ENCODE data around the gene SLC39A11. TPM values are rescaled to one million over a fixed set of nuclear protein-coding genes. Genes with fewer than 3 reads are reported as not detected.

The SLC39A11 gene
- total RNA-seq, 1 experiment from 2014 or later, result 46.4 TPM

- no peak overlapping the region for H2AFZ ChIP-seq (ENCODE audit: low read depth, low read length, poor library complexity, severe bottlenecking)
- H3K4me2 ChIP-seq (ENCODE audit: low read length), result peak overlapping the region; percentile 73
- ATAC-seq, result peak; percentile 6
- peak overlapping the region; percentile 2 to 30; a peak in 3 of 4 replicates for H3K4me3 ChIP-seq (replicated peaks in 1 of 2; ENCODE audit: low read depth in 1 of 2, low read length in 2 of 2)
- peaks cover 59 to 80% of the 10 kb centered on the region in 2 experiments for H3K4me1 ChIP-seq (ENCODE audit: control insufficient read depth in 1 of 2, insufficient read depth in 2 of 2, low read length in 2 of 2)
- TSS peak; percentile 84 for BruUV-seq (replicated peaks)
- H4K20me1 ChIP-seq (ENCODE audit: insufficient read depth), result no peaks in the 10 kb centered on the region
- peak overlapping the region; percentile 87 for H3K27ac ChIP-seq (ENCODE audit: low read depth, low read length)
- no peak for TF ChIP-seq SRF (IDR thresholded peaks at IDR 0.05; ENCODE audit: low read depth)
- no peak for TF ChIP-seq ZFX (IDR thresholded peaks at IDR 0.05)
- TF ChIP-seq EGR1 (IDR thresholded peaks at IDR 0.05; ENCODE audit: low read depth), result no peak
- TF ChIP-seq TCF7L2 (IDR thresholded peaks at IDR 0.05; ENCODE audit: borderline replicate concordance, extremely low read depth, insufficient read depth, insufficient read length), result no peak
- no peak for TF ChIP-seq ZBTB33 (IDR thresholded peaks at IDR 0.05; ENCODE audit: extremely low read depth, insufficient replicate concordance, low read length)
- no peak for TF ChIP-seq SIN3A (IDR thresholded peaks at IDR 0.05; ENCODE audit: low read depth)
- TF ChIP-seq FOSL1 (IDR thresholded peaks at IDR 0.05; ENCODE audit: low read depth), result no peak
- no peak for TF ChIP-seq CBX3 (IDR thresholded peaks at IDR 0.05; ENCODE audit: low read depth)
- no peak for TF ChIP-seq MAX (IDR thresholded peaks at IDR 0.05)
- no peak for TF ChIP-seq ELF1 (IDR thresholded peaks at IDR 0.05; ENCODE audit: borderline replicate concordance, low read depth)
- no peak for TF ChIP-seq YY1 (IDR thresholded peaks at IDR 0.05; ENCODE audit: extremely low read depth, insufficient replicate concordance, low read depth, low read length)
- TF ChIP-seq ZNF274 (IDR thresholded peaks at IDR 0.05; ENCODE audit: low read depth, low read length), result no peak
- no peak for TF ChIP-seq EZH2 (IDR thresholded peaks at IDR 0.05)
- no peak for TF ChIP-seq JUND (IDR thresholded peaks at IDR 0.05)
- no peak for TF ChIP-seq RAD21 (IDR thresholded peaks at IDR 0.05; ENCODE audit: low read depth)
- TF ChIP-seq POLR2AphosphoS5 (IDR thresholded peaks at IDR 0.05; ENCODE audit: low read depth, low read length), result no peak
- no peaks in the 10 kb centered on the region for H3K9me2 ChIP-seq (ENCODE audit: insufficient read depth)
- DNase-seq (ENCODE audit: low read depth, low spot score), result no peak
- intact Hi-C loops (cut with micrococcal nuclease), result loop anchor here (5.0 kb wide), 1 partner anchor 92 kb away; no protein-coding TSS in a partner anchor
- no peaks in the 10 kb centered on the region for H3K79me2 ChIP-seq (ENCODE audit: insufficient read depth, low read length)
- POLR2A ChIA-PET, result interaction anchor here (0.6 to 4.5 kb wide), 7 partner anchors 20 to 96 kb away, joined by 3 to 33 read pairs (median 7); no protein-coding TSS in a partner anchor
- no peaks in the 10 kb centered on the region for H3K36me3 ChIP-seq (ENCODE audit: control insufficient read depth in 1 of 2, insufficient read depth in 2 of 2, low read length in 2 of 2)
- CTCF ChIA-PET, result interaction anchor here (1.4 to 4.6 kb wide), 4 partner anchors 13 to 128 kb away, joined by 4 to 34 read pairs (median 5); no protein-coding TSS in a partner anchor
- RAD21 ChIA-PET (ENCODE audit: low non-redundant PET in 1 of 2, low total read pairs in 2 of 2, uncharacterized antibody in 2 of 2, unreplicated experiment in 2 of 2), result interaction anchor here (0.8 to 3.6 kb wide), 5 partner anchors 13 to 128 kb away, joined by 3 to 14 read pairs (median 5); no protein-coding TSS in a partner anchor
- no peaks in the 10 kb centered on the region for H3K27me3 ChIP-seq (ENCODE audit: insufficient read depth, low read length)
- peak overlapping the region; percentile 46 for H3K9ac ChIP-seq (ENCODE audit: low read length)
- no peaks in the 10 kb centered on the region for H3K9me3 ChIP-seq (ENCODE audit: control insufficient read depth in 1 of 2, insufficient read depth in 1 of 2, low read depth in 1 of 2, low read length in 2 of 2)
Observed at GRCh38 chr17:72684405-72685020, 408.0 kb downstream of the SLC39A11 start.
